Rectal smooth muscle tissue (tissue), 1 donor: ENCODE data around the gene PLS1.
"Not testable (repeated sequence)": the region's sequence is repeated elsewhere in the genome, so short reads cannot be mapped to it uniquely, and the experiment has no call there.

Experiments used
- H3K27ac ChIP-seq: one replicate; pipeline ENCODE4 v1.7.0; 2013; ENCODE audit warnings: low read depth, low read length, inconsistent platforms
- H3K27me3 ChIP-seq: one replicate; pipeline ENCODE4 v1.7.0; 2013; ENCODE audit warnings: low read length; ENCODE audit not compliant: control insufficient read depth, insufficient read depth
- H3K36me3 ChIP-seq: one replicate; pipeline ENCODE4 v1.7.0; 2013; ENCODE audit warnings: low read length; ENCODE audit not compliant: control insufficient read depth, insufficient read depth
- H3K4me1 ChIP-seq: one replicate; pipeline ENCODE4 v1.7.0; 2013; ENCODE audit warnings: low read length; ENCODE audit not compliant: control insufficient read depth, insufficient read depth
- H3K4me3 ChIP-seq: one replicate; pipeline ENCODE4 v1.7.0; 2013; ENCODE audit warnings: low read length
- H3K9ac ChIP-seq: one replicate; pipeline ENCODE4 v1.7.0; 2013; ENCODE audit warnings: low read length

PLS1 gene, protein sequence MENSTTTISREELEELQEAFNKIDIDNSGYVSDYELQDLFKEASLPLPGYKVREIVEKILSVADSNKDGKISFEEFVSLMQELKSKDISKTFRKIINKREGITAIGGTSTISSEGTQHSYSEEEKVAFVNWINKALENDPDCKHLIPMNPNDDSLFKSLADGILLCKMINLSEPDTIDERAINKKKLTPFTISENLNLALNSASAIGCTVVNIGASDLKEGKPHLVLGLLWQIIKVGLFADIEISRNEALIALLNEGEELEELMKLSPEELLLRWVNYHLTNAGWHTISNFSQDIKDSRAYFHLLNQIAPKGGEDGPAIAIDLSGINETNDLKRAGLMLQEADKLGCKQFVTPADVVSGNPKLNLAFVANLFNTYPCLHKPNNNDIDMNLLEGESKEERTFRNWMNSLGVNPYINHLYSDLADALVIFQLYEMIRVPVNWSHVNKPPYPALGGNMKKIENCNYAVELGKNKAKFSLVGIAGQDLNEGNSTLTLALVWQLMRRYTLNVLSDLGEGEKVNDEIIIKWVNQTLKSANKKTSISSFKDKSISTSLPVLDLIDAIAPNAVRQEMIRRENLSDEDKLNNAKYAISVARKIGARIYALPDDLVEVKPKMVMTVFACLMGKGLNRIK

DNA sequence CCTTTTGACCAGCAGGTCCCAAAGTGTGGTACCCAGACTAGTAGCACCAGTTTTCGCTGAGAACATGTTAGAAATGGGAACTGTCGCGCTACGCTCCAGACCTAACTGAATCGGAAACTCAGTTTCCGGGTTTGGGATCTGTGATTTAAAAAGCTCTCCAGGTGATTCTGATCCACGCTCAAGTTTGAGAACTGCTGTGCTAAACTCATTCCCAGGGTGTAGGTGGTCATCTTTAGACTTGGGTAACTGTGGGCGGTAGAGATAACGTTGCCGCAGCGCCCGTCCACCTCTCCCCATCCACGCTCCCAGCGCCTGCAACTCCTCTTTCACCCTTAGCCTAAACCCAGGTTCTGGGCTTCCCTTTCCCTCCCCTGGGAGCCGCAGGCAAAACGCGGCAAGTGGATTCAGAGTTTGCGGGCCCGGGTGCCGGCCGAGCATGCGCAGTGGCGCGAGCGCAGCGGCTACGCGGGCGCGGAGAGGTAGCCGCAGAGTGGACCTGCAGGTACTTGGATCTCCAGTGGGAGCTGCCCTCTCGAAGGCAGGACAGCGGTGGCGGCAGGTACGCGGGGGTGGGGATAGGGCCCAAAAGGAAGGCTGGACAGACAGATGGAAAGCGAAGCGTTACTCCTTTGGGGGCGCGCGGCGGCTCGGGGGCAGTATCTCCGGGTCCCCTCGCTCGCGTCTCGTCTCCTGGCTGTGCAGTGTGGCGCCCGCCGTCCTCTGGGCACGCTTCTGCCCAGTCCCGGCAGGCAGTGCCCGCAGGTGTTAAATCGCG, at the start of gene PLS1:
PLS1 (plus strand) TSS at position 443 of the 775 bp plus-strand sequence. CDS start 67,845 bp downstream, outside the sequence.
- Histone ChIP-seq H3K9ac (peak within 1 kb of the TSS; percentile 5), H3K27ac (no peak within 1 kb of the TSS), H3K4me3 (peak within 1 kb of the TSS; percentile 71)

DNA sequence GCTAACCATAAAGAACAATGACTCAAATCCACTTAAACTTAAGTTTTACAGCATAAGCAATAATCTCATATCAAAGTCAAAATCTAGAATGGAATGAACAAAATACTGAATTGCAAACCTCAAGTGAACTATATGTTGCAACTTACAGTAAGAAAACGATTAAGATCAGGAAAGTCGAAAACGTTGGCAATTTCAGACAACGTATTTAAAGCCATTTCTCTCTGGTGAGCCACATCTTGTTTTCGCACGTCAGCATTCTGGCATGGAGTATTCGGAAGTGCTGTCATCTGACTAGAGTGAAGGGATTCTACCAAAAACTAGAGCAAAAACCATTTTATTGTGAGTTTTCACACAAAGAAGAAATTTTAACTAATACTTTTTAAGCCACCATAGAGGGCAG, 46.2 kb upstream of the PLS1 start:
- Histone ChIP-seq H3K27me3 (no peaks in the 10 kb centered on the region), H3K4me1 (no peaks in the 10 kb centered on the region), H3K36me3 (peaks cover 4% of the 10 kb centered on the region), H3K4me3 (no peak overlapping the region), H3K9ac (no peak overlapping the region), H3K27ac (no peak overlapping the region)

More for the DNA sequence above, at the start of gene PLS1:
- Histone ChIP-seq H3K27me3 (no peaks in the 10 kb centered on the region), H3K4me1 (no peaks in the 10 kb centered on the region), H3K36me3 (no peaks in the 10 kb centered on the region)

DNA sequence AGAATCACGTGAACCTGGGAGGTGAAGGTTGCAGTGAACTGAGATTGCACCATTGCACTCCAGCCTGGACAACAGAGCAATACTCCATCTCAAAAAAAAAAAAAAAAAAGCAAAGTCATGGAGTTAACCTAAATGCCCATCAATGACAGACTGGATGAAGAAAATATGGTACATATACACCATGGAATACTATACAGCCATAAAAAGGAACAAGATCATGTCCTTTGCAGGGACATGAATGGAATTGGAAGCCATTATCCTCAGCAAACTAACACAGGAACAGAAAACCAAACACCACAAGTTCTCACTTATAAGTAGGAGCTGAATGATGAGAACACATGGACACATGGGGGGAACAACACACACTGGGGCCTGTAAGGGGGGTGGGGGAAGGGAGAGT, 43.6 kb upstream of the PLS1 start:
- not testable (repeated sequence) for H3K4me3 ChIP-seq, H3K9ac ChIP-seq, H3K36me3 ChIP-seq, H3K27ac ChIP-seq, H3K27me3 ChIP-seq, H3K4me1 ChIP-seq

DNA sequence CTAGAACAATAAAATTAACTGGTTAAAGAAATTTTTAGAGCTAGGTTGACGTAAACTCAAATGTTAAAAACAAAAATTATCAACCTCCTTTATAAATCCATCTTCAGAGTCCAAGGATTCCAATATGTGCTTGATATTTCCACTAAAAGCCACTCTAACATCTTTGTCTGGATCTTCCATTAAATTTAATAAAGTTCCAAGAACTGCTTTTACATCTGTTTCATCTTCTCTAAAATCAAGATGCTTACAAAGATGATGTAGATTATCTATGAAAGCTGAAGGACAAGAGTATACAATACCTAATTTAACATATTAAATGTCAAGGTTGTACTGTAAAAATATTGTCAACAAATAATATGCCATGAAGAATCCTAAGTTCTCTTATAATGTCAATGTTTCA, 42.5 kb upstream of the PLS1 start:
- H3K27me3 ChIP-seq: no peaks in the 10 kb centered on the region
- no peak overlapping the region for H3K9ac ChIP-seq
- no peak overlapping the region for H3K27ac ChIP-seq
- H3K36me3 ChIP-seq: peaks cover 7% of the 10 kb centered on the region
- H3K4me1 ChIP-seq: no peaks in the 10 kb centered on the region
- H3K4me3 ChIP-seq: no peak overlapping the region

DNA sequence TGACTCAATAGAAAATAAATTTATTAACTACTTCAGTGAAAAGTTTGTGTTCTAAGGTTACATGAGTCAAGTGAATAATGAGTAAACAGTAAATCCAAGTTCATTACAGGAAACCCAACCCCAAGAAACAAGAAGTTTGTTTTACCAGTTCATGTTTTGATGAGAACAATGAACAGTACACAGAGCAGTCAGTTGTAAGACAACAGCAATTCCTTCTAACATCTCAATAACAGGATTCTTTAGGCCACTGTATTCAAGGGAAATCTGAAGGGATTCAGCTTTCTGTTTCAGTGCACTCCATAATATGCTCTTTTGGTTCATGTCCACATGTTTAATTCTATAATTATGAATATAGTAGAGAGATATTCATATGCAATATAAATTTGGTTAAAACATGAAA, 36.1 kb upstream of the PLS1 start:
- H3K36me3 ChIP-seq: peaks cover 5% of the 10 kb centered on the region
- H3K9ac ChIP-seq: no peak overlapping the region
- H3K4me3 ChIP-seq: no peak overlapping the region

DNA sequence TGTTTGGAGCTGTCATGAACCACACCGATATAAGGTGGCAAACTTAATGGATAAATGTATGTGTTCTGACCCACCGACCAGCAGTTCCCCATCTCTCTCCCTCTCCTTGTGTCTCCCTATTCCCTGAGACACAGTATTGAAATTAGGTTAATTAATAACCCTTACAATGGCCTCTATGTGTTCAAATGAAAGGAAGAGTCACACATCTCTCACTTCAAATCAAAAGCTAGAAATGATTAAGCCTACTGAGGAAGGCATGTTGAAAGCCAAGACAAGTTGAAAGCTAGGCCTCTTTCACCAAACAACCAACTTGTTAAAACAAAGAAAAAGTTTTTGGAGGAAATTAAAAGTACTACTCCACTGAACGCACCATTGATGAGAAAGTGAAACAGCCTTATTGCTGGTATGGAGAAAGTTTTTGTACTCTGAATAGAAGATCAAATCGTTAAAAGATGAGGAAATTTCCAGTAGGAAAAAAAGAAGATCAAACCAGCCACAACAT, 32.6 kb upstream of the PLS1 start:
- H3K27ac ChIP-seq: no peak overlapping the region
- no peak overlapping the region for H3K9ac ChIP-seq
- H3K4me3 ChIP-seq: no peak overlapping the region
- peaks cover 3% of the 10 kb centered on the region for H3K36me3 ChIP-seq
- no peaks in the 10 kb centered on the region for H3K27me3 ChIP-seq
- H3K4me1 ChIP-seq: no peaks in the 10 kb centered on the region

More for the DNA sequence above, 36.1 kb upstream of the PLS1 start:
- Histone ChIP-seq H3K4me1 (no peaks in the 10 kb centered on the region), H3K27me3 (no peaks in the 10 kb centered on the region), H3K27ac (no peak overlapping the region)

DNA sequence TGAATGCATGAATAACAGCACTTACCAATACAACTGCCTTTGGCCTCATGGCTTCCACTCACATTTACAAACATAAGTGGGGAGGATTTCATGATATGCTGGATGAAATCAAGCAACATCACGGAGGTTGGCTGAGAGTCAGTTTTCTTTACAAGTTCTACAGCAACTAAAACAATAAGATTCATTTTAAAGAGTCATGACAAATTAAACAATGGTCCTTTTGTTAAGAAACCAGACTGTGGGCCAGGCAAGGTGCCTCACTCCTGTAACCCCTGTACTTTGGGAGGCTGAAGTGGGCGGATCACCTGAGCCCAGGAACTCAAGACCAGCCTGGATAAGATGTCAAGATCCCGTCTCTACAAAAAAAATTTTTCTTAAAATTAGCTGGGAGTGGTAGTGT, 30.1 kb upstream of the PLS1 start:
- Histone ChIP-seq H3K4me3 (no peak overlapping the region), H3K9ac (no peak overlapping the region), H3K27me3 (no peaks in the 10 kb centered on the region), H3K27ac (no peak overlapping the region), H3K4me1 (no peaks in the 10 kb centered on the region), H3K36me3 (peaks cover 3% of the 10 kb centered on the region)

DNA sequence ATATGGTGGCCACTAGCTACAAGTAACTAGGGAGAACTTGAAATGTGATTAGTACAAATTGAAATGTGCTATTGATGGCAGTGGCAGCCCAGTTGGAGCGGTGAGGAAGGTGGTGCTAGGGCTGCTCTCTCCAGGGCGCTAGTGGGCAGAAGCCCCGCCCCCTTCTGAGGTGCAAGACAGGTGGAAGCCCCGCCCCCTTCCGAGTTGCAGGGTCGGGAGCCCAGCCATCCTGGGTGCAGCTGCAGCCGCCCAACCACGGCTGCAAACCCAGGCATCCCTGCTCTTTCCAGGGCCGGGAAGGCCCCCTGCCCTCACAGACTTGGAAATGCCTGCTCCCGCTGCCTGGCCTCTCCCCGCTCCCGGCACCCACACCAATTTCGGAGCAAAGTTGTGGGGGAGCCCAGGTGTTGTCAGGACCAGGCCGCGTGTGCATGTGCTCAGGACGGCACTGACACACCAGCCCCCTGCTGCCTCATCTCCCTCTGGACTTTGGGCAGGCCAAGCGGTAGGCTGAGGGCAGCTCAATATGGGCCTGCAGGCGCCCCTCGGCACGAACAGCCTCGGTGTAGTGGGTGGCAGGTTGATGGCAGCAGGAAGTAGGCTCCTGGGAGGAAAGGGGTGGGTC, 27.7 kb upstream of the PLS1 start:
- Histone ChIP-seq H3K4me1 (no peaks in the 10 kb centered on the region), H3K4me3 (no peak overlapping the region), H3K9ac (no peak overlapping the region), H3K27me3 (no peaks in the 10 kb centered on the region), H3K36me3 (peaks cover 3% of the 10 kb centered on the region), H3K27ac (no peak overlapping the region)

DNA sequence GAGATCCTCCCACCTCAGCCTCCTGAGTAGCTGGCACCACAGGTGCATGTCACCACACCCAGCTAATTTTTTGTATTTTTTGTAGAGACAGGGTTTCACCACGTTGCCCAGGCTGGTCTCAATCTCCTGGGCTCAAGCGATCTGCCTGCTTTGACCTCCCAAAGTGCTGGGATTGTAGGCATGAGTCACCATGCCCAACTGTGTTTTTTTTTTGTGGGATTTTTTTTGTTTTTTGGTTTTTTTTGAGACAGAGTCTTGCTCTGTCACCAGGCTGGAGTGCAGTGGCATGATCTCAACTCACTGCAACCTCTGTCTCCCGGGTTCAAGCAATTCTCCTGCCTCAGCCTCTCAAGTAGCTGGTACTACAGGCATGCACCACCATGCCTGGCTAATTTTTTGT, 26.8 kb upstream of the PLS1 start:
- not testable (repeated sequence) for H3K27ac ChIP-seq, H3K36me3 ChIP-seq, H3K27me3 ChIP-seq, H3K4me3 ChIP-seq, H3K9ac ChIP-seq, H3K4me1 ChIP-seq

DNA sequence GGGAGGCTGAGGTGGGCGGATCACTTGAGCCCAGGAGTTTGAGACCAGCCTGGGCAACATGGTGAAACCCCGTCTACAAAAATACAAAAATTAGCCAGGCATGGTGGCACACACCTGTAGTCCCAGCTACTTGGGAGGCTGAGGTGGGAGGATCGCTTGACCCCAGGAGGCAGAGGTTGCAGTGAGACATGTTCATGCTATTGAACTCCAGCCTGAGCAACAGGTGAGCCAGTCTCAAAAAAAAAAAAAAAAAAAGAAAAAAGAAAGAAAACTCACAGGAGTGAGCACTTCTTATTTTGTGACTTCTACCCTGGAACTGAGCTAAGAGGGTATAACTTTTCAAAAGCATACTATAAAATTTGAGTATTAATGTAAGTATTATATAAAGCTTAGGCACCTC, 22.0 kb upstream of the PLS1 start:
- not testable (repeated sequence) for H3K4me1 ChIP-seq, H3K36me3 ChIP-seq, H3K4me3 ChIP-seq, H3K27me3 ChIP-seq, H3K9ac ChIP-seq, H3K27ac ChIP-seq

DNA sequence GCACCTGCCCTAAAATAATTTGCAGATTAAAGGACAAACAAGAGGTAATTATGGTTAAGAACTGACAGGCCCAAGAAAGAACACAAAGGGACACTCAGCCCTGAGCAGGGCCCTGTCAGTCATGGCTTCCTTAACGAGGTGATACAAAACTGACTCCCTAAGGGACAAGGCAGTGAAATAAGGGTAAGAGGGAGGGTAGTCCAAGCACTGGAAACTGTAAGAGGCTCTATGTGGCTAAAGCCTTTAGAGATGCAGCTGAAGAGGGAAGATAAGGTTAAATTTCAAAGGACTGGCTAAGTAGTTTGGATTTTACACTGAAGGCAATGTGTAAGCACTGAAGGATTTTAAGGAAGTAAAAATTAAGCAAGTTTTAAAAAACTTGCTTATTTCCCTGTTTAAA, 21.5 kb upstream of the PLS1 start:
- Histone ChIP-seq H3K27me3 (no peaks in the 10 kb centered on the region), H3K4me1 (peaks cover 13% of the 10 kb centered on the region), H3K9ac (no peak overlapping the region), H3K27ac (no peak overlapping the region), H3K36me3 (no peaks in the 10 kb centered on the region), H3K4me3 (no peak overlapping the region)

DNA sequence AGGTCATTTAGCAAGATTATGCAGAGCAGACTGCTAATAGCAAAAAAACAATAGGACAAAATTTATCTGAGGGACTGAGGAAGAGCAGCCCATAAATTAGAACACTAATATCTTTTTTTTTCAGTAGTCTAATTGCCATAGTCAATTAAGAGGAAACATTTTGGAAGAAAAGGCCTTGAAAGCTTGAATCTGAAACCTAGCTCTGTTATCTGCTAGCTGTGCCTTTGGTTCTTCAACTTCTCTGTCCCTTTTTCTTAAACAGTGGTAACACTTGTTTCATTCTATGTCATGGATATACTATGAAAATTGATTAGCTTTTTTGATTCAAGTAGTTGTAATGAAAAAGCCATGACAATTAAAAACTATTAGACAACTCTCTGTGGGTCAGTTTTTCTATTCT, 19.4 kb upstream of the PLS1 start:
- Histone ChIP-seq H3K27me3 (no peaks in the 10 kb centered on the region), H3K27ac (no peak overlapping the region), H3K4me3 (no peak overlapping the region), H3K9ac (no peak overlapping the region), H3K4me1 (peaks cover 13% of the 10 kb centered on the region), H3K36me3 (no peaks in the 10 kb centered on the region)
